GM19035 (cell line): ENCODE data around the gene PADI4.

Experiments
- ATAC-seq: cut with Tn5 transposase; IDR thresholded peaks from one replicate; pipeline ENCODE4 v1.9.1; 2021; ENCODE audit not compliant: unreplicated experiment

The PADI4 gene, protein sequence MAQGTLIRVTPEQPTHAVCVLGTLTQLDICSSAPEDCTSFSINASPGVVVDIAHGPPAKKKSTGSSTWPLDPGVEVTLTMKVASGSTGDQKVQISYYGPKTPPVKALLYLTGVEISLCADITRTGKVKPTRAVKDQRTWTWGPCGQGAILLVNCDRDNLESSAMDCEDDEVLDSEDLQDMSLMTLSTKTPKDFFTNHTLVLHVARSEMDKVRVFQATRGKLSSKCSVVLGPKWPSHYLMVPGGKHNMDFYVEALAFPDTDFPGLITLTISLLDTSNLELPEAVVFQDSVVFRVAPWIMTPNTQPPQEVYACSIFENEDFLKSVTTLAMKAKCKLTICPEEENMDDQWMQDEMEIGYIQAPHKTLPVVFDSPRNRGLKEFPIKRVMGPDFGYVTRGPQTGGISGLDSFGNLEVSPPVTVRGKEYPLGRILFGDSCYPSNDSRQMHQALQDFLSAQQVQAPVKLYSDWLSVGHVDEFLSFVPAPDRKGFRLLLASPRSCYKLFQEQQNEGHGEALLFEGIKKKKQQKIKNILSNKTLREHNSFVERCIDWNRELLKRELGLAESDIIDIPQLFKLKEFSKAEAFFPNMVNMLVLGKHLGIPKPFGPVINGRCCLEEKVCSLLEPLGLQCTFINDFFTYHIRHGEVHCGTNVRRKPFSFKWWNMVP

DNA sequence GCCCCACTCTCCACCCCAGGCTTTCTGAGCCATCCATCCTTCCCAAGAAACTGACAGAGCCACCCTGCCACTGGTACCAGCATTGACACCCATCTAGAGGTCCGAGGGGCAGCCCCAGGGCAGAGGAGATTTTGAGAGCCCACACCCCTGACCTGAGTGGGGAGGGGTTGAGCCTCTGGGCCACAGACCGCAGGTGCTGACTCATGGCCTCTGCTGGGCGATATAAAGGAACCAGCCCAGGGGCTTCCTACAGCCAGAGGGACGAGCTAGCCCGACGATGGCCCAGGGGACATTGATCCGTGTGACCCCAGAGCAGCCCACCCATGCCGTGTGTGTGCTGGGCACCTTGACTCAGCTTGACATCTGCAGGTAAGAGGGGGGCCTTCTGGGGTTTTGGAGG lies at the start of gene PADI4:
Gene PADI4, plus strand, starts transcription at position 252 of the 400 bp plus-strand sequence. Its CDS starts 26 bp downstream, at position 278.
- no peak for ATAC-seq

DNA sequence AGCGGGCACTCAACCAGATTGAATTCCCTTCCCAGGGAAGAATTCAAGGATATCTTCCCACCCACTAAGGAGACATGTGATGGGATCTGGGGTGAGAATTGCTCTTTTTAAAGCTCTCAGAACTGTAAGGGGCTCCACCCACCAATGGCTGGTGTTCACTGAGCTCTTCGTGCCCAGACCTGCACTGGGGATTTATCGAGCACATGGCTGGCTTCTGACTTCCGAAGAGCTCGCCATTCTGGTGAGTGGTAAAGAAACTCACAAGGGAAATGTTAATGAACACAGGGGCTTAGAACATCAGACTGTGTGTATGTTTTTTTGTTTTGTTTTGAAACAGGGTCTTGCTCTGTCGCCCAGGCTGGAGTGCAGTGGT lies 49.3 kb upstream of the PADI4 start:
- ATAC-seq: no peak

DNA sequence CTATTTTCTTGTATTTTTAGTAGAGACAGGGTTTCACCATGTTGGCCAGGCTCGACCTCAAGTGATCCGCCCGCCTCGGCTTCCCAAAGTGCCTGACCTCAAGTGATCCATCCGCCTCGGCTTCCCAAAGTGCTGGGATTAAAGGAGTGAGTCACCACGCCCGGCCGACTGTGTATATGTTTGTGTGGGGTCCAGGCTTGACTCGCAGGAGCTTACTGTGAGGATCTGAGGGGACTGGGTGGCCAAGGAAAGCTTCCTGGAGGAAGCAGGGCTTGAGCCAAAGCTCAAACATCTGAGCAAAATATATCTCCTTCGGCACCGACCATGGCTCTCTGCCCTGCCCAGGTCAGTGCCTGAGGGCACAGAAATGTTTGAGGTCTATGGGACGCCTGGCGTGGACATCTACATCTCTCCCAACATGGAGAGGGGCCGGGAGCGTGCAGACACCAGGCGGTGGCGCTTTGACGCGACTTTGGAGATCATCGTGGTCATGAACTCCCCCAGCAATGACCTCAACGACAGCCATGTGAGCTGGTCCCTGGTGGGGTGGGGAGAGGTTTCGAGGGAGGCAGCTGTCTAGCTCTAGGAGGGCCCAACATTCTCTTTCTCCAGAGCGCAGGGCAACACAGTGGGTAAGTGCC lies 48.6 kb upstream of the PADI4 start:
- no peak for ATAC-seq

DNA sequence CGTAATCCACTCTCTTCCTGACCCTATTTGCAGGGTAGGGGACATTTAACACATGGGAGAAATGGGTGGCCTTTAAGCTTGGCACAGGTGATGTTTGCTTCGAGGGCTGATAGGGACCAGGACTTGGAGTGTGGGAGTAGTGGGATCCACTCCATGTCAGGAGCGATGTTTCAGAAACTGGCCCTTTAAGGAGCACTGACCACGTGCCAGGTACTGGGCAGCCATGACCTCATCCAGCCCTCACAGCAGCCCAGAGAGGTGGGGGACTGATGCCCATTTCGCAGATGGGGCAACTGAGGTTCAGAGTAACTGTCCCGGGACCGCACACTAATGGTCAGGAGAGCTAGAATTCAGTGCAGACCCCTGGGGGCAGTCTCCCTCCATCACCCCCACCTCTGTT lies 47.7 kb upstream of the PADI4 start:
- ATAC-seq: no peak

DNA sequence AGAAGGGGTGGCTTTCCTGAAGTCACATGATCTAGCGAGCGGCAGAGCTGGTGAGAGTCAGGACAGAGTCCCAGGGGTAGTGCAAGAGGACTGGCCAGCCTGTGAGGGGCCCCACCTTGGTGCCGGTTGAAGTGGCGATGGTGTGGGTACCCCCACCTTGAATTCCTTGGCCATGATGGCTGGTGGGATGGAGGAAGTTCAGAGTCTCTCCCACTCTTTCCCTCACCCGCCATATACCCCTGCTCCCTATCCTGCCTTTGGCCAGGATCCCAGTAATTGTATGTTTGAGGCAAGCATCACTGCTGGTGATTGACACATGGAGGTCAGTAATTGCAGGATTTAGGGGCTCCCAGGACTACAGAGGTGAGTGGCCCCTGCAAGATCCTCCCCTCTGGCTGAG lies 47.3 kb upstream of the PADI4 start:
- no peak for ATAC-seq

DNA sequence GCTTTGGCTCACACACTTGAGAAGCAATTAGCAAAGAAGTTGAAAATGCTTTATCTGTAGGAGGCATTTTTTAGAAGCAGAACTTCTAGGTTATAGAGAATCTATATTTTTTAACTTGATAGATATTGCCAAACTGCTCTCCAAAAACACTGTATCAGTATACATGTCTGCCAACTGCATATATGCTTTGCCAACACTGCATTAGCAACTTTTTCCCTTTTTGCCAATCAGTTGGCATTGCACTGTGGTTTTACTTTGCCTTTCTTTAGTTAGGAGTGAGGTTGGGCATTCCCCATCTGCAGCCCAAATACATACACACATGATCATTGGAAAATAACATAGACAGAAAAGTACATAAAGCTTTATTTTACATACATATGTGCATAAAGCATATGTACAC lies 44.1 kb upstream of the PADI4 start:
- no peak for ATAC-seq

DNA sequence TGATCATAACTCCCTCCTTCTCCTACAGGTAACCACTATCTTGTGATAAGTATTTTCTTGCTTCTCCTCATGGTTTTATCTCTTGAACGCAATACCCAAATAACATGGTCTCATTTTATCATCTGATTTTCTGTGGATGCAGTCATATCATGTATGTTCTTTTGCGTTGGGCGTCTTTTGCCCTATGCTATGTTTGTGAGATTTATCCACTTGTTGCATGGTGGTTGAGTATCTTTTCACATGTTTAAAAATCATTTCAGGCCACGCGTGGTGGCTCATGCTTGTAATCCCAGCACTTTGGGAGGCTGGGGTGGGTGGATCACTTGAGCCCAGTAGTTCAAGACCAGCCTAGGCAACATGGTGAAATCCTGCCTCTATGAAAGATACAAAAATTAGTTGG lies 43.5 kb upstream of the PADI4 start:
- no peak for ATAC-seq

DNA sequence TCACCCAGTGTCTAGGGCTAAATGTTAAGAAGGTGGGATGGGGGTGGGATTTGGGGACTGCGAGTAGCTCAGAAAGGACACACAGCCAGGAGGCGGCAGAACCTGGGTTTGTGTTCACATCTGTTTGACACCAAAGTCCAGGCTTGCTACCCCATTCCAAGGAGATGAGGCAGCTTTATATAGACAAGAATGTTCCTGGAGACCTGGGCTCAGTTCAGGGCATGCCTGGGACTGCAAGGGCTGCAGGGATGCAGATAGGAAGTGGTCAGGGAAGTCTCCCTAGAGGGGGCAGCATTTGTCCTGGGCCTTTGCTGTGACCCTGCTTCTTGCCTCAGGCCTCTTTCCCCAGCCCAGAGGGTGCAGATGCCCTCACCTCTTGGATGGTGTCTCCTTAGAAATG lies 42.8 kb upstream of the PADI4 start:
- ATAC-seq: no peak

DNA sequence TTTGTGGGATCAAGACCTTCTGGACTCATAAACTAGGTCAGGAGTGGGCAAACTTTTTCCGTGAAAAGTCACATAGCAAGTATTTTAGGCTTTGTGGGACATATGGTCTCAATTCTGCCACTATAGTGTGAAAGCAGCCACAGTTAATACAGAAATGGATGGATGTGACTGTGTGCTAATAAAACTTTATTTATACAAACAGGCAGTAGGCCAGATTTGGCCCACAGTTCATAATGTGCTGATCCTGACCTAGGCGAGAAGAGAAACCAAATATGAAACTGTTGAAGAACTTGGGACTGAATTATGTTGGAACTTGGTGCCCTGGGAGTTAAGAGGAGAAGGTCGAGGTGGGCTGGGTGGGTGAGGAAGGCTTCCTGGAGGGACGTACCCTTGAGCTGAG lies 42.0 kb upstream of the PADI4 start:
- no peak for ATAC-seq

DNA sequence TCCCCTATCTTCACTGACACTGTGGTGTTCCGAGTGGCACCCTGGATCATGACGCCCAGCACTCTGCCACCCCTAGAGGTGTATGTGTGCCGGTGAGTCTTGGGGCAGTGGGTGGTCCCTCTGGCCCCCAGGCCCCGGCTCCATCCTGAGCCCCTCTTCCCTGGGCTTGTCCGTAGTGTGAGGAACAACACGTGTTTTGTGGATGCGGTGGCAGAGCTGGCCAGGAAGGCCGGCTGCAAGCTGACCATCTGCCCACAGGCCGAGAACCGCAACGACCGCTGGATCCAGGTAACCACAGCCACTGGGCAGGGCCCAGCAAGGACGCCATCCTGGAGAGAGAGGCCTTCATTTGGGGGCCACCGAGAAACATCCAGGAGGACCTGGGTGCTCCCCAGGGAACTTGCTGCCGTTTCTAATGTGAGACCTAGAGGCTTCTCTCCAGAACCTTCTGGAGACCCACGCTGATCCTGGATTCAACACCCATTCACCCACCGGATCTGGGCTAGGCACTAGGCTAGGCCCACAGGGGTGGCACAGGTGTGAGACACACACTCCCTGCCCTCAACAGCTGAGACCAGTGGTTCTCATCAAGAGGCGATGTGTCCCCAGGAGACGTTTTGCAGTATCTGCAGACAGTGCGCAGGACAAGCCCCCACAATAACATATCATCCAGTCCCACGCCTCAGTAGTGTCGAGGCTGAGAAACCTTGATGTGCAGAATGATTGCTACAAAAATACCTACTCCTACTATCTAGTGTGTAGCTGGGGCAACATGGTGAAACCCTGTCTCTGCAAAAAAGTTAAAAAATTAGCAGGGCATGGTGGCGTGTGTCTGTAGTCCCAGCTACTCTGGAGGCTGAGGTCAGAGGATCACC lies 36.9 kb upstream of the PADI4 start:
- no peak for ATAC-seq

DNA sequence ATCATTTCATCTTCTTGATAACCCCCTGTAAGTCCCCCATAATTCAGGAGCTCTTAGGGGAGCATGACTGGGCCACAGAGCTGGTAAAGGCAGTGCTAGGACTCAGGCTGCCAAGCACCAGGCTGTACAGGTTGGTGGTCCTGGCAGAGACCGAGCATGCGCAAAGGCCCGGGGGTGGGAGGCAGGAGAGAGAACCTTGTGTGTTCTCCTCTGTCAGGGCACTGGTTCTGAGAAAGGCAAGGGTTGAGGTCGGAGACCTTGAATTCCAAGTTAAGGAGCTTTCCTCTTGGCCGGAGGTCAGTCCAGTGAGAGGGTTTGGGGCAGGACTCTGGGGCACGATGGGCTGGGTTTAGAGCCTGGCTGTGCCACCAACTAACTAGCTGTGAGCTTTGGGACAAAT lies 35.9 kb upstream of the PADI4 start:
- no peak for ATAC-seq

DNA sequence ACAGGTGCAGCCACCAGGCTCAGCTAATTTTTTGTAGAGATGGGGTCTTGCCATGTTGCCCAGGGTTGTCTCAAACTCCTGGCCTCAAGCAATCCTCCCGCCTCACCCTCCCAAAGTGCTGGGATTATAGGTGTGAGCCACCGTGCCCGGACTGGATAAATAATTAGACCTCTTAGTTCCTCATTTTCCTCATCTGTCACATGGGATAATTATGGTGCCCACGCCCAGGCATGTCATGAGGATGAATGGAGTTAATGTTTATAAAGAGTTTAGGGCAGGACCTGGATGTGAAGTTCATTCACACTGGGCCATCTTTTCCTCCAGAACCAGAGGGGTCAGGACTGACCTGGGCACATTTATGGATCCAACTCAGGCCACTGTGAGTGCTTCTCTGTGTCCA lies 35.4 kb upstream of the PADI4 start:
- no peak for ATAC-seq

DNA sequence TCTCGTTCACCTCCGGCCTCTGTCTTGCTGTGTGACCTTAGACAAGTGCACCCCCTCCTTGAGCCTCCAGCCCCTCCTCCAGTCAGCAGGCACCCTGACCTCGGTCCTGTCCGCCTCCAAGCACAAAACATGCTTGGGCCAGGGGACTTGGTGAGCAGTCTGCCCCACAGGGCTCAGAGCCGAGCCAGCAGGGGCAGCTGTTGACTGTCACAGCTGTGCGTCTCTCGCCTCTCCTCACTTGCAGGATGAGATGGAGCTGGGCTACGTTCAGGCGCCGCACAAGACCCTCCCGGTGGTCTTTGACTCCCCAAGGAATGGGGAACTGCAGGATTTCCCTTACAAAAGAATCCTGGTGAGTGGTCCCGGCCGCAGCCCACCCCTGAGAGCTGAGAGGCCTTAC lies 34.9 kb upstream of the PADI4 start:
- ATAC-seq: no peak

DNA sequence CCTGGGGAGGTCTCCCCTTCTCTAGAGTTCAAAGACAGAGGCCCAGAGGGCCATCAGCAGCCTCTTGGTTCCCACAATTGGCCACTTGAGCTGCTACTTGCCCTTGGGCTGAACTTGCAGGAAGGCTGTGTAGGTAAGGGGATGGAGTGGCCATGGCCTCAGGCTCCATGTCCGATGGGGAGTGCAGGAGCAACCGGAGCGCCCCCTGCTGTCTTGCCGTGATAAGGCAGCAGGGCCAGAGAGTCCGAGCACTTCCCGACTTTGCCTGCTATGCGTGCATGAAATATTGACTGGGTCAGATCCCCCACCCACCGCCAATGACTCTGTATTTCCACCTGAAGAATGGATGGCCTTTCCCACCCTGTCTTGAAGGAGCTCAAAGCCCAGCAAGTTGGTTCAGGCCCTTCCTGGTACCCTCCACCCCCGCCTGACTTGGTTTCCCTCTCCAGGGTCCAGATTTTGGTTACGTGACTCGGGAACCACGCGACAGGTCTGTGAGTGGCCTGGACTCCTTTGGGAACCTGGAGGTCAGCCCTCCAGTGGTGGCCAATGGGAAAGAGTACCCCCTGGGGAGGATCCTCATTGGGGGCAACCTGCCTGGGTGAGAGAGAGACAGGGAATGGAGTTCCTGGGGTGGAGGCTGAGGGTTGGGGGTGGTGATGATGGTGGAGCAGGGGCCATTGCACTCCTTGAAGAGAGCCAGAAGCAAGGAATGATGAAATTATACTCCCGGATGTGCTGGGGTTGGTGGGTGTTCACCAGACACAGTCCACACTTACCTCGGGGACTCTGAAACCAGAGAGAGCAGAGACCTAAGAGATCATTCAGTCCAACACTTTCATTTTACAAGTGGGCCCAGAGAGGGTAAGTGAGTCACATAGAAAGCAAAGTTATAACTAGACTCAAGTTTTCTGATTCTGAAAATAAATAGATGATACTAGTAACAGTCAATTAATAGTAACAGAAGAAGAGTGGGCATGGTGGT lies 33.5 kb upstream of the PADI4 start:
- peak; percentile 68 for ATAC-seq

DNA sequence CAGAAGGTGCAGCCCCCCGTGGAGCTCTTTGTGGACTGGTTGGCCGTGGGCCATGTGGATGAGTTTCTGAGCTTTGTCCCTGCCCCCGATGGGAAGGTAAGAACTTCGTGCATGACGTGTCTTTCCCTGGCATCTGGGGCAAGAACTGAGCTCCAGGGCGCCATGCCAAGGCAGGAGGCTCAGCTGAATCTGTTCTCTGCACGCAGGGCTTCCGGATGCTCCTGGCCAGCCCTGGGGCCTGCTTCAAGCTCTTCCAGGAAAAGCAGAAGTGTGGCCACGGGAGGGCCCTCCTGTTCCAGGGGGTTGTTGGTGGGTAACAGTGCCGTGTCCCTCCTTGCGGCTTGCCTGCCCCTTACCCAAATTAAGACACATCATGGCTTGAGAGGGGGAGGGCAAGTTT lies 31.4 kb upstream of the PADI4 start:
- no peak for ATAC-seq

DNA sequence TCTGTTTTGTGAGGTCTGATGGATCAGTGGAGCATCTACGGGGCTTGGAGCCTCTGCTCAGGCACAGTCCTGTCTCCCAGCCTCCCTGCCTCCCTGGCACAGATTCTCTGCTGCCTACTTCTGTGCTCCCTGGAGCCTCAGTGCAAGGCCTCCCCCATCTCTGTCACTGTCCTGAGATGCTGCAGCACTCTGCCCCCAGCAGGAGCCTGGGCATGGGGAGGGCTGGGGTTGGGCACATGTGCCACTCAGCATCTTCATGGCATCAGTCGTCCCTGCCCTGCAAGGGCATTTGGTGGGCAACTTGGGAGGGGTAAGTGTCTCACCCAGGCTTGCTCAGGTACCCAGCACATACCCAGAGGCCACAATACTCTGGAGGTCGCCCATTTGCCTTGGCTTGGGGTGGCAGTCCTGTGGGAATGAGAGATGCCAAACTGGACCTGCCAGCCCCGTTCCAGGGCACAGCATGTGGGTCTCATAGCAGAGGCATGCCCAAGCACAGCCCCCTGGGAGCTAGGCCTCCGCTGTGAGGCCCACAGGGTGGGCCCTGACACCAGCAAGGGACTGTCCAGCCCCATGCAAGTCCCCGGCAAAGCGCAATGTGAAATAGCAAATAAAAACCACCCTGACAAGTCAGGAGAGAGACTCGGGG lies 30.4 kb upstream of the PADI4 start:
- ATAC-seq: no peak

DNA sequence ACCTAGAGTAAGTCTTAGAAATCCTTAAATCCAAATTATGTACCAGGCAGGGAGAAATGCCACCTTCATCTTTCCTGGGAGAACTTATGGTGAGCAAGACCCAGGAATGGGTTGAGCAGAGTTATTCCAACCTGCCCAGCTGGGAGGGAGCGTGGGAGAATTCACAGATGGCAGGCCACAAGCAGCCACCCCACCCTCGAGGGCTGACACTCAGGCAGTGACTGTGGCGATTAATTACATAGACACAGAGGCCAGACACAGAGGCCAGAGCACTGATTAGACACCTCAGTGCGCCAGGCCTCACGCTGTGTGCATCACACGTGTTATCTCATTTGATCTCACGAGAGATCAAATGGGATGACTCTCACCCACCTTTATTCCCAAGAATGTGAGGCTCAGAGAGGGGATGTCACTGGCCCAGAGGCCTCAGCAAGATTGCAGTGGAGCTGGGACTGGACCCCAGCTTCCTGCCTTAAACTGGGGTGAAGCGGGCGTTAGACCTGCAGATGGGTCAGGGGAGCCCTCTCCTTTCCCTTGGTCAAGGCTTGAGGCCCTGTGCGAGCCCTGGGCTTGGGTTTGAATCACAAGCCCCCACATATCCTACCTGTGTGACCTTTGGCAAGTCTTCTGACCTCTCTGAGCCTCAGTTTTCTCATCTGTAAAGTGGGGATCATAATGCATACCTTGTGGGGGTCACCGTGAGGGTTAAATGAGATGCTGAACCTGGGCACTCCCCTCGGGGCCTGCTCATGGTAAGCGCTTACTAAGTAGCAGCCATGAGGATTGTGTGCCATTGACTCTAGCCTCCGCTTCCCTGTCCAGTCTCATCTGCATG lies 28.8 kb upstream of the PADI4 start:
- no peak for ATAC-seq

DNA sequence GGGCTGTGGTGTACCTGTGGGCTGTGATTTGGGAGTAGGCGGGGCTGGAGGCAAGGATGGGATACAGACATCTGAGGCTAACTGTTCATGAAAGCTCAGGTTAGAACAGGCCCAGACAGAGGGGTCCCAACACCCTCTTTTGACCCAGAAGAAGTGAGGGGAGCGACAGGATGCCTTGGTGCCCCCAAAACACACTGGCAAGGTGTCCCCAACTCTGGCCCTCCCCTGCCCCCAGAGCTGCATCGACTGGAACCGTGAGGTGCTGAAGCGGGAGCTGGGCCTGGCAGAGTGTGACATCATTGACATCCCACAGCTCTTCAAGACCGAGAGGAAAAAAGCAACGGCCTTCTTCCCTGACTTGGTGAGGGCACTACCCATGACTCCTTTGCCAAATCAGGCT lies 27.6 kb upstream of the PADI4 start:
- ATAC-seq: no peak

DNA sequence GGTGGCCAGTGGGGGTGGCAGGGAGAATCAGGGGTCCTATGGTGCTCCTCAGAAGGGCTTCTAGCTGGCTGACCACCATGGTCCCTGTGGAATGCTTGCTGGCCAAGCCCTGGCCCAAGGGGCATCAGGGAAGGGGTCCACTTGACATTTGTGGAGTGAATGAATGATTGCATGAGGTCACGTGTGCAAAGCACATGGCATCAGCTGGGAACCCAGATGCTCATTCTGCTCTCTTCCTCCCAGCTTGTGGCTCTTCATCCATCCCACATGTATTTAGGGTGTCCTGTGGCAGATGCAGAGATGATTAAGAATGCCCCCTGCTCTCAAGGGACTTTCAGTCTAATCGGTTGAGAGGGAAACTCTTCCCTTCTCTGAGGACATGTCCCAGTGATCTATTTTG lies 27.1 kb upstream of the PADI4 start:
- no peak for ATAC-seq
